ENCODE measurements around the gene AP1S1.
"Not testable (repeated sequence)": the region's sequence is repeated elsewhere in the genome, so short reads cannot be mapped to it uniquely, and the experiment has no call there.

The AP1S1 gene

DNA sequence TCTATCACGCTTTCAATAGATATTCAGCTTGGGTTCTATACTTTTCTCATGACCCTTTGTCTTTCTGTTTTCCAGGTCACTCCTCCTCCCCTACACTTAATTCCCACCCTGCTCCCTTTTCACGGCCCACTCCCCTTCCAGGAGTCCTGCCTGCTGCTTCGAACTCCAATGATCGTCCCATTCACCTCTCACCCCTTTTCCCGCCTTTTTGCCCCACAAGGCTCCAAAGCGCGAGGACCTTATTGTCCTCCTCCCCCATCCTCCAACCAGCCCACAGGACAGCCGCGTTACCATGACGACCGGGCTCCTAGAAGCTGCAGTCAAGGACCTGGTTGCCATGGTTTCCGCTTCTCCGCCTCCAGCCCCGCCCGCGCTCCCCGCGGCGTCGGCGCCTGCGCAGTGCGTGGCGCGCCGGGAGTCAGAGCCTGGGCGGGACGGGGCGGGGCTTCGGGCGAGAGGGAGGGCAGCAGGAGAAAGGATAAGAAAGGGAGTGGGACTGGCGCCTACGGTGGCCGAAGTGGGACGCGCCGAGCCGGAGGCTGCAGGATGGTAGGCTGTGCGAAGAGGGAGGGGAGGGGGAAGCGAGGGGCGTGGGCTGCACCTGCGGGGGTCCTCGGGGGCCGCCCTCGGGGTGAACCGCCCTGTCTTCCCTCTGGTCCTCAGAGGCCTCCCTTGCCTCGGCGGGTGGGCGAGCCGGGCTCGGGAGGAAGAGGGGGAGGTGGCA, at the start of gene AP1S1:
TSS of gene AP1S1 (plus strand) at position 508 of the 724 bp plus-strand sequence. CDS start at position 547, 39 bp downstream.
- peak within 1 kb of the TSS; percentile 84 for H3K4me3 ChIP-seq (ENCODE audit: low read length)
- DNase-seq (ENCODE audit: low read depth), result peak; percentile 94
- TF ChIP-seq, protein P1, sequence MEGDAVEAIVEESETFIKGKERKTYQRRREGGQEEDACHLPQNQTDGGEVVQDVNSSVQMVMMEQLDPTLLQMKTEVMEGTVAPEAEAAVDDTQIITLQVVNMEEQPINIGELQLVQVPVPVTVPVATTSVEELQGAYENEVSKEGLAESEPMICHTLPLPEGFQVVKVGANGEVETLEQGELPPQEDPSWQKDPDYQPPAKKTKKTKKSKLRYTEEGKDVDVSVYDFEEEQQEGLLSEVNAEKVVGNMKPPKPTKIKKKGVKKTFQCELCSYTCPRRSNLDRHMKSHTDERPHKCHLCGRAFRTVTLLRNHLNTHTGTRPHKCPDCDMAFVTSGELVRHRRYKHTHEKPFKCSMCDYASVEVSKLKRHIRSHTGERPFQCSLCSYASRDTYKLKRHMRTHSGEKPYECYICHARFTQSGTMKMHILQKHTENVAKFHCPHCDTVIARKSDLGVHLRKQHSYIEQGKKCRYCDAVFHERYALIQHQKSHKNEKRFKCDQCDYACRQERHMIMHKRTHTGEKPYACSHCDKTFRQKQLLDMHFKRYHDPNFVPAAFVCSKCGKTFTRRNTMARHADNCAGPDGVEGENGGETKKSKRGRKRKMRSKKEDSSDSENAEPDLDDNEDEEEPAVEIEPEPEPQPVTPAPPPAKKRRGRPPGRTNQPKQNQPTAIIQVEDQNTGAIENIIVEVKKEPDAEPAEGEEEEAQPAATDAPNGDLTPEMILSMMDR (conservative IDR thresholded peaks at IDR 0.05; ENCODE audit: low read length), result no peak

DNA sequence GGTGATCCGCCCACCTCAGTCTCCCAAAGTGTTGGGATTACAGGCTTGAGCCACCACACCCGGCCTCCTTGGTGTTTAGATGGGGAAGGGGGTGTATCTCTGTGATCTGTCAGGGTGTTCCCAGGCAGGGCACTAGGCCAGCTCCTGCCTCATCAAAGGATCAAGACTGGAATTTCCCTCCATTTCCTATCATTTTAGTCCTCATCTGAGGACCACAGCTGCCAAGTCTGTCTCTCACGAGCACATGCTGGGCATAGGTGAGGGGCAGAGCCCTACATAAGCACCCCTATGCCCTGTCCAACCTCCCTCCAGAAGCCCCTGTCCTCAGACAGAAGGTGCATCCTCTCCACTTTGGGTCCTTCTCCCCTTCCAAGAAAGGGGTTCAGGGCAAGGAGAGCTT, 49.5 kb upstream of the AP1S1 start:
- no peak overlapping the region for H3K4me3 ChIP-seq (ENCODE audit: low read length)
- DNase-seq (ENCODE audit: low read depth), result no peak
- TF ChIP-seq, protein P1 (conservative IDR thresholded peaks at IDR 0.05; ENCODE audit: low read length), result no peak

DNA sequence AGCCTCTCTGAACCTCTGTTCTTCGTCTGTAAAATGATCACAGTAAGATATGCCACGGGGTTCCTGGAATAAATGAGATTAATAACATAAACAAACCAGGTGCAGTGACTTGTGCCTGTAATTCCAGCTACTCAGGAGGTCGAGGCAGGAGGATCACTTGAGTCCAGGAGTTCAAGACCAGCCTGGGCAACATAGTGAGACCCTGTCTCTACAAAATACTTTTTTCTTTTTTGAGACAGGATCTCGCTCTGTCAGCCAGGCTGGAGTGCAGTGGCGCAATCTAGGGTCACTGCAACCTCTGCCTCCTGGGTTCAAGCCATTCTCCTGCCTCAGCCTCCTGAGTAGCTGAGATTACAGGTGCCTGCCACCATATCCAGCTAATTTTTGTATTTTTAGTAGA, 49.0 kb upstream of the AP1S1 start:
- not testable (repeated sequence) for H3K4me3 ChIP-seq (ENCODE audit: low read length); DNase-seq (ENCODE audit: low read depth)

DNA sequence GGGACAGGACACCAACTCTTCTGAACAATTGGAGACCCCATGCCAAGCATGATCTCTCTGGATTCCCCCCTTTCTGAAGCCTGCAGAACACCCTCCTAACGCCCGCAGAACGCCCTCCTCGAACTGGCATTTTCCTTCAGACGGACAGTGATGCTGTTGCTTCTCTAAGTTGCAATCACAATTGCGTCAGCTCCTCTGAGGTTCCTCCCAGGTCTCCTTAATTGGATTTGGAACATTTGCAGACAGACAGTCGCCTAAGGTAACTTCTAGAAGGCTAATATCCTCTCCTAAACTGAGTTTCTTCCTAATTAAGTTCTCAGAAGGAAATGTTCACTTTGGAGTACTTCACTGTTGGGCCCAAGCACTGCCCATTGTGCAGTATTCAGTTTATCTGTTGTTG, 47.9 kb upstream of the AP1S1 start:
- TF ChIP-seq, protein P1 (conservative IDR thresholded peaks at IDR 0.05; ENCODE audit: low read length), result no peak
- H3K4me3 ChIP-seq (ENCODE audit: low read length), result no peak overlapping the region
- no peak for DNase-seq (ENCODE audit: low read depth)

DNA sequence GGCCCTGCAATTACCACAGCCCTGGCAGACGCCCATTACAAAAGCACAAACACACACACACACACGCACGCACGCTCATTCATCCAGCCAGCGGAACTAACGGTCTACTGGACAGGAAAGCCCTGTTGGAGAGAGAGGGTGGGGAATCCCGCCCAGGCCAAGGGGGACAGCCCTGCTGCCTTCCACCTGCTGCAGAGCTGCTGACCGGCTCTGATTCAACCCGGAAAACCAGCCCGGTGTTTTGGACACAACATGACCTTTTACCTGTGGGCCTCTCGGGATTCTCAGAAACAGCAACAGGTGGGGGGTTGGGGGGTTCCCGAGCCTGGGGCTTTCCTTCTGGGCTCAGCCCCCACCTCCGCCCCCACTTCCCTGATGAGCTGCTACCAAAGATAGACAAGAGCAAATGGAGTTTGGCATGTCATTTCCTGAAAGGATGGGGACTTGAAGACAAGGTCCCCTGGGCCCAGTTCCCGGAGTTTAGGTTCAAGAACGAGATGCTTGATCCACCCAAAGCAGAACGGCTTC, 45.9 kb upstream of the AP1S1 start:
- no peak overlapping the region for H3K4me3 ChIP-seq (ENCODE audit: low read length)
- peak; percentile 59 for DNase-seq (ENCODE audit: low read depth)
- TF ChIP-seq, protein P1 (conservative IDR thresholded peaks at IDR 0.05; ENCODE audit: low read length), result no peak

DNA sequence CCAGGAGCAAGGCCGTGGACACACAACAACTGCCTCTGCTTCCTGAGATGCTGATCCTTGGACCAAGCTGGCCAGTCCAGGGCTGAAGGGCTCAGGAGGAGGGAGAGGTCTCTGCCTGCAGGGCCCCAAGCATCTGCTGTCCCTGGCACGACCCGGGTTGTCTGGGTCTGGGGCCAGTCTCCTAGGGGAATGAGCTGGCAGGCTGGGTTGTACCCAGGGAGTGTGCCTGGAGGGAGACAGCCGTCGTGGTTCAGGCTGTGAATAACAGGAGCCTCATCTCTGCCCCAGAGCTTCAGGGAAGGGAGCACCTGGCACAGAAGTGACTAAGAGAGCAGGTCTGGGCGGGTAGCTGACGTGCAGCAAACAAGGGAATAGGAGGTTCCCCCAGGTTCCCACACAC, 45.3 kb upstream of the AP1S1 start:
- no peak overlapping the region for H3K4me3 ChIP-seq (ENCODE audit: low read length)
- TF ChIP-seq, protein P1 (conservative IDR thresholded peaks at IDR 0.05; ENCODE audit: low read length), result no peak
- DNase-seq (ENCODE audit: low read depth), result no peak

DNA sequence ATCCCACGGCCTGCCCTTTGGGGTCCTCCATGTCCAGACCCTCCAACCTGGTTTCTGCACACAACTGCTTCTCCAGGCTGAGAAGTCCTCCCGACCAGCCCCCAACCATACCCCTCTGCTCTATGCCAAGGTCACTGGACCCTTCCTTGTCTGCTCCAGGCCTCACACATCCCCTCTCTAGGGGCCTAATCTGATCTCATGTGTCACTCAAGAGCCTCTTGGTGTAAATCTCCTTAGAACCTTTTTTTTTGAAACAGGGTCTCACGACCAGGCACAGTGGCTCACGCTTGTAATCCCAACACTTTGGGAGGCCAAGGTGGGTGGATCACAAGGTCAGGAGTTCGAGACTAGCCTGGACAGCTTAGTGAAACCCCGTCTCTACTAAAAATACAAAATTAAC, 44.9 kb upstream of the AP1S1 start:
- H3K4me3 ChIP-seq (ENCODE audit: low read length), result no peak overlapping the region
- TF ChIP-seq, protein P1 (conservative IDR thresholded peaks at IDR 0.05; ENCODE audit: low read length), result no peak
- no peak for DNase-seq (ENCODE audit: low read depth)

Measured in AG10803 (cell line).